AG04450 (cell line): ENCODE results near the gene GALR2. TPM values are rescaled to one million over a fixed set of nuclear protein-coding genes. Genes with fewer than 3 reads are reported as not detected.

Experiments used
- CTCF ChIA-PET: fragments of 300-600, 350-600 bp; formaldehyde crosslinking; extraction: SDS; loops from one replicate; lab custom pipeline; 2022; ENCODE audit warnings: antibody characterized with exemption, inconsistent platforms; lab: Charles Lee
- POLR2A ChIA-PET: fragments of 350-600 bp; formaldehyde crosslinking; extraction: SDS; loops from one replicate; lab custom pipeline; 2021; ENCODE audit warnings: antibody characterized with exemption, inconsistent platforms; lab: Yijun Ruan, JAX
- DNase-seq: peaks from one replicate; pipeline ENCODE4 v3.0.0-alpha.2; 2011; ENCODE audit warnings: low read depth, low spot score
- H3K27ac ChIP-seq: one replicate; pipeline ENCODE4 v1.5.1; 2012; ENCODE audit warnings: low read depth, low read length, control low read depth
- H3K27me3 ChIP-seq: one replicate; pipeline ENCODE4 v1.6.0; 2012; ENCODE audit warnings: low read length; ENCODE audit not compliant: control insufficient read depth, insufficient read depth
- H3K4me3 ChIP-seq: 2 replicates; pipeline ENCODE4 v1.5.1; 2011; ENCODE audit warnings: mild to moderate bottlenecking, low read depth, low read length, control low read depth
- H3K9me3 ChIP-seq: 2 replicates; pipeline ENCODE4 v1.5.1; 2012; ENCODE audit warnings: low read length; ENCODE audit not compliant: control insufficient read depth, insufficient read depth
- polyA plus RNA-seq: library from polyadenylated mRNA; depleted of rRNA; stranded (reverse); fragments of >200 nt; gene quantifications from 2 replicates; pipeline ENCODE4 v1.2.3, GENCODE V29; 2011
- TF ChIP-seq, protein P1 (sequence below): IDR thresholded peaks from 2 replicates; pipeline ENCODE4 v1.5.1; 2011; ENCODE audit warnings: low read depth, low read length, control low read depth, inconsistent platforms

GALR2 gene
- polyA plus RNA-seq, 1 experiment = not detected

DNA sequence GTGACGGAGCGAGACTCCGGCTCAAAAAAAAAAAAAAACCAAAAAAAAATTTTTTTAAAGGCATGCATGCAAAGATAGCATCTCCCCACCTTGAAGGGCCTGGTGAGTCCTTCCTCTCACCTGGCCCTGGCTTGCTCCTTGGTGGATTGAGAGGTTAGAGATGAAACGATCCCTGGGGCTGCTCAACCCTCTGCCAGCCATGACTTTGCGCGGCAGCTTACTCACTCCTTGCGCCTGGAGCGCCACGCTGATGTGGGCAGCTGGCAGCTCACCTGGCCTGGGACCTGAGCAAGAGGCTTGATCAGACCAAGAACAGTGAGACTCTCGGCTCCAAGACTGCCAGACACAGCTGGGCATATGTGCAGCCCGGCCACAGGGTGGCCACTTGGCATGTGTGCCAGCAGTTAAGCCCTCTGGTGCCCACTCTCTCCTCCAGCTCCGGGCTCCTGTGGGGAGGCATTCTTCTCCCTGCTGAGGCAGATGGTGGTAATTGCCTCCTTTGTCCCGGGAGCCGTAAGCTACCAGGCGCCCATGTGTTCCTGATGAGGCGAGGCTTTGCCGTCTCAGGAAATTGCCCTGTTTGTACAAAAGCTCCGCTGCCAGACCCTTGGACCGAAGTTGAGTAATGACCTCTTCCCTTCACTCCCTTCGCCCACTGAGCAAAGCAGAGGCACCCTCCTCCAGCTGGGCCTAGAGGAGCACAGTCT is 42.4 kb upstream of the GALR2 start:
- H3K27ac ChIP-seq = no peak overlapping the region
- TF ChIP-seq, protein P1, sequence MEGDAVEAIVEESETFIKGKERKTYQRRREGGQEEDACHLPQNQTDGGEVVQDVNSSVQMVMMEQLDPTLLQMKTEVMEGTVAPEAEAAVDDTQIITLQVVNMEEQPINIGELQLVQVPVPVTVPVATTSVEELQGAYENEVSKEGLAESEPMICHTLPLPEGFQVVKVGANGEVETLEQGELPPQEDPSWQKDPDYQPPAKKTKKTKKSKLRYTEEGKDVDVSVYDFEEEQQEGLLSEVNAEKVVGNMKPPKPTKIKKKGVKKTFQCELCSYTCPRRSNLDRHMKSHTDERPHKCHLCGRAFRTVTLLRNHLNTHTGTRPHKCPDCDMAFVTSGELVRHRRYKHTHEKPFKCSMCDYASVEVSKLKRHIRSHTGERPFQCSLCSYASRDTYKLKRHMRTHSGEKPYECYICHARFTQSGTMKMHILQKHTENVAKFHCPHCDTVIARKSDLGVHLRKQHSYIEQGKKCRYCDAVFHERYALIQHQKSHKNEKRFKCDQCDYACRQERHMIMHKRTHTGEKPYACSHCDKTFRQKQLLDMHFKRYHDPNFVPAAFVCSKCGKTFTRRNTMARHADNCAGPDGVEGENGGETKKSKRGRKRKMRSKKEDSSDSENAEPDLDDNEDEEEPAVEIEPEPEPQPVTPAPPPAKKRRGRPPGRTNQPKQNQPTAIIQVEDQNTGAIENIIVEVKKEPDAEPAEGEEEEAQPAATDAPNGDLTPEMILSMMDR = no peak
- no peaks in the 10 kb centered on the region for H3K27me3 ChIP-seq
- no peak for DNase-seq
- peaks cover 6% of the 10 kb centered on the region; the same call in 1 of the 2 replicates for H3K9me3 ChIP-seq
- POLR2A ChIA-PET = interaction anchor here (0.8 kb wide), 1 partner anchor 14 kb away, joined by 5 read pairs; no protein-coding TSS in a partner anchor
- H3K4me3 ChIP-seq = no peak overlapping the region
- CTCF ChIA-PET = interaction anchor here (1.7 kb wide), 1 partner anchor 18 kb away, joined by 8 read pairs; no protein-coding TSS in a partner anchor

DNA sequence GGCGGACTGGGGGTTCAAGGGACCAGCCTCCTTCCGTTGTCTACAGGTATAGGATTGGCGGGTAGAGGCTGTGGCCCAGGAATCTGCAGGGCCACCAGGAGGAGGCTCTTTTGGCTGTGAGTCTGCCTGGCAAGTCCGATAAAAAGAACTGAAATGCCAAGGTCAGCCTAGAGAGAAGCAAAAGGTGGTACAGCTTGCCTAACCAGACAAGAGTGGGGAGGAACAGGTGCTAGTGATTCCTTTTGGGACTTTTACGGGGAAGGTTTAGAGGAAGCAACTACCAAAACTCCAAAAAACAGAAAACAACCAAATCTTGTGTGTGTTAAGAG is 41.8 kb upstream of the GALR2 start:
- no peak for DNase-seq
- Histone ChIP-seq H3K9me3 (peaks cover 6% of the 10 kb centered on the region; the same call in 1 of the 2 replicates), H3K27ac (no peak overlapping the region), H3K27me3 (no peaks in the 10 kb centered on the region), H3K4me3 (no peak overlapping the region)
- TF ChIP-seq, protein P1 = no peak
- ChIA-PET CTCF (interaction anchor here (1.3 to 1.7 kb wide), 2 partner anchors 19 to 30 kb away, joined by 4 to 8 read pairs; no protein-coding TSS in a partner anchor), POLR2A (interaction anchor here (0.8 kb wide), 1 partner anchor 14 kb away, joined by 5 read pairs; no protein-coding TSS in a partner anchor)

DNA sequence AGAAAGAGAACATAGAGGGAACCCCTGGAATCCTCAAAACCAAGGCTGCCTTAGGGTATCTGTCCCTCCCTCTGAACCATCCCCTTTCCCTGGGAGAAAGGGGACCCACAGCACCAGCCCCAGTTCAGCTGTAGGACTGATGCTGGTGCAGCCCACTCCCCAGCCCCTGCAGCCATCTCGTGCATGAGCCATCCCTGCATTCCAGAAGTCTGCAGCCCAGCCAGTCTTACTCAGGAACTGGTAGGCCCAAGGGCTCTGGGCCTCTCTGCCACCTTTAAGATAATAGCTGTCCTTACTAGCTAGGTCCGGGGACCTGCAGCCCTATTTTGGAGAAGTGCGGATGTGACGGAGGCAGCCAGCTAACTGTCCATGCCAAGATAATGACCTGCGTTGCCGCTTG is 41.4 kb upstream of the GALR2 start:
- H3K9me3 ChIP-seq = peaks cover 6% of the 10 kb centered on the region; the same call in 1 of the 2 replicates
- CTCF ChIA-PET = interaction anchor here (1.3 kb wide), 1 partner anchor 31 kb away, joined by 4 read pairs; no protein-coding TSS in a partner anchor

DNA sequence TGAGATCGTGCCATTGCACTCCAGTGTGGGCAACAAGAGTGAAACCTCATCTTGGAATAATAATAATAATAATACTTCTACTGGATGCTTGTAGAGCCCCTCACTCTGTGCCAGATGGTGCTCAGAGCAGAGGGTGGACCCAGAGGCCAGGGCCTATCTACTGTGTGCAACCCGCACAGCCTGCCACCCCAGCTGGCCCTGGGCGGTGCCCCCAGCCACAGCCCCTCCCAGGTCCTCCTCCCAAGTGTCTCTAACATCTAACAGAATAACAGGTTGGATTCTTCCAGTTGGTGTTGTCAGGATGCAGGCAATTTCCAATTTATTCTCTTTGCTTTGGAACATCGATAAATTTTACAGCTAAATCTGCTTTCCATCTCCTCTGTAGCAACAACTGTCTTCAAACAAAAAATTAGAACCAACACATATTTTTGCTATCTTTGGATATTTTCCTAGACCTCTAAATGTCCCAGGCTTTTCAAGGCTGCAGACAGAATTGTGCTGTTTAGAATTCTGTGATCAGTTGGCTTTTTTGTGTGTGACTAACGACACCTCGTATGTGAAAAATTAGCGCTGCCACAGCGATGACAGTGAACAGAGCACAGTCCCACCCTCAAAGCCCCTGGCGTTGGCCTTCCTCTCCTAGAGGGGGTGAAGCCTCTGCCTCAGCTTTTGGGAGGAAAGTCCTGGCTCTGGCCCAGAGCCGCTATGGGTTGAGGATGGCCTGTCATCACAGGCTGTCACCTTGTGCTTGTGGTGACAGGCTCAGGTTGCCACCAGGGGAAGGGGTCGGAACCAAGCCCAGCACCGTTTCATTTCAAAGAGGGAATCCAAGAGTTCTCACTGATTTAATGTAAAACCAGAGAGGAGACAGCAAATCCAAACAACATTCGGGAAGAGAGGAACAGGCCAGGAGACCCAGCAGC is 39.9 kb upstream of the GALR2 start:
- ChIA-PET CTCF (interaction anchor here (0.5 kb wide), 1 partner anchor 518 kb away, joined by 3 read pairs; no protein-coding TSS in a partner anchor), POLR2A (no interaction called here)
- TF ChIP-seq, protein P1 = no peak
- no peaks in the 10 kb centered on the region for H3K27me3 ChIP-seq
- no peak overlapping the region for H3K4me3 ChIP-seq
- no peak for DNase-seq
- peaks cover 6% of the 10 kb centered on the region; the same call in 1 of the 2 replicates for H3K9me3 ChIP-seq
- no peak overlapping the region for H3K27ac ChIP-seq

More for the DNA sequence above, 41.4 kb upstream of the GALR2 start:
- H3K27ac ChIP-seq = no peak overlapping the region
- TF ChIP-seq, protein P1 = no peak
- DNase-seq = no peak
- H3K4me3 ChIP-seq = no peak overlapping the region
- no peaks in the 10 kb centered on the region for H3K27me3 ChIP-seq
- POLR2A ChIA-PET = interaction anchor here (0.7 kb wide), 1 partner anchor 351 kb away, joined by 4 read pairs; no protein-coding TSS in a partner anchor
